GM18868 (cell line): Measurements from ENCODE around the gene MPPE1.
"Not testable (repeated sequence)": the region's sequence is repeated elsewhere in the genome, so short reads cannot be mapped to it uniquely, and the experiment has no call there.

Experiments
- ATAC-seq: cut with Tn5 transposase; IDR thresholded peaks from one replicate; pipeline ENCODE4 v1.9.1; 2021; ENCODE audit warnings: mild to moderate bottlenecking, moderate library complexity; ENCODE audit not compliant: unreplicated experiment

Gene MPPE1

DNA sequence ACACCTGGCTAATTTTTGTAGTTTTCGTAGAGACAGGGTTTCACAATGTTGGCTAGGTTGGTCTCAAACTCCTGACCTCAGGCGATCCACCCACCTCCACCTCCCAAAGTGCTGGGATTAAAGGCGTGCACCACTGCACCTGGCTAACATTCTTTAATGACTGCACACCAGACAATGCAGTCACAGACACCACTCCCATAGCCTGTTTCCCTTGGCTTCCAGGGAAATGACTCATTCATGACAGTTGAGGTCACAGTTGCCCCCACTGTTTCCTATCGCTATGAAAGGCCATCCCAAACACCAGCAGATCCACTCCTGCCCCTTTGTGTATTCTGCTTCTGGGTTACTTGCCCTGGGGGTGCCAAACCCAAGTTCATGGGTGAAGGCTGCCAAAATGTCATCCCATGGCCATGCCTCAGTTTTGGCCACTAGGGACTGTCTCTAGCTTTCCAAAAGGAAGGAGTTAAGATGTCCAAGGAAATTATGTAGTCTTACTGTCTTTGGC is 48.2 kb downstream of the MPPE1 start:
- ATAC-seq = no peak

DNA sequence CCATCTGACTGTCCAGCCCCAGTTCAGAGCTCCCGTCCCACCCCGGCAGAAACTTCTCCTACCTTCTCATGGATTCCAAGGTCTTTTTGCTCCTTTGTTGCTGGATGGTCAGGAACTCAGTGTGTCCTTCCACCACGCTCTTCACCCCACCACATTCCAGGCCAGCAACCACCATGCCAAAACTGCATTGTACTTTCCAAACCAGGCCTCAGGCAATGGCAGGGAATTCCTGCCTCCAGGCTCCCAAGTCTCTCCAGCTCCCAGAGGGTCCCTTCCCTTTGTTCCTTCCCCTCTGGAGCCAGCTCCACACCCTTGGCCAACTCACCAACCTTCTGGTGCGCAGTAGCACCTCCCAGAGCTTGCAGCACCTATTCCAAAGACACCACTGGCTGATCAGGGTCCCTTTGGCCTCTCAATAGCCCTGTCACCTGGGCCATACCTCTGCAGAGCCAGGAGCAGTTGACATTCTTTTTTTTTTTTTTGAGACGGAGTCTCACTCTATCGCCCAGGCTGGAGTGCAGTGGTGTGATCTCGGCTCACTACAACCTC is 48.8 kb downstream of the MPPE1 start:
- ATAC-seq = no peak

DNA sequence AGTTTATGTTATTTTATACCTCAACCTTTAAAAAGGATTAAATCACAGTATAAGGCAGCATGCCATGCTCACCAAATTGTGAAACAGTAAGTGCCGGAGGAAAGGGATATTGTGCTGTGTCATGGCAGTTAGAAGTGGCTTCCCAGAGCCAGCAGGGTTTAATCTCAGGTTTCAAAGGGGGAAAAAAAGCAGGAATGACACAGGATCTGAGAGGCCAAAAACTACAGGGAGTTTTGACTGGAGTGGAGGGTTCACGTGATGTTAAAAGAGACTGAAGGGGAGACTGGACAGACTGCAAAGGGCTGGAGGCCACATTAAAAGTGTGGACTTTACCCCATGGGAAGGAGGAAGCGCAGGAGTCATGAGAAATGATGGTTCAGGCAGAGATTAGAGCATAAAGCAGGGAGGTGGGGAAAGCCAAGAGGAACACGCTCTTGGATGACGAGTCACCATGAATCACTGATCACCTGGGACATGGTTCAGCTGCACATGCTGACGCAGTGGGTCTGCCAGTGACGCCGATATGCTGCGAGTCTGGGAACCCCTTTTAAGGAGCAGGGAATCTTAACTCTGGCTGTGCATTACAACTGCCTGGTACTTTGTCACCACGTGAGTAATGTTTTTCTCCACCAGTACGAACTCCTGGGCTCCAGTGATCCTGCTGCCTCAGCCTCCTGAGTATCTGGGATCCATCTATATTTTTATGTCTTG is 50.8 kb downstream of the MPPE1 start:
- ATAC-seq = no peak

DNA sequence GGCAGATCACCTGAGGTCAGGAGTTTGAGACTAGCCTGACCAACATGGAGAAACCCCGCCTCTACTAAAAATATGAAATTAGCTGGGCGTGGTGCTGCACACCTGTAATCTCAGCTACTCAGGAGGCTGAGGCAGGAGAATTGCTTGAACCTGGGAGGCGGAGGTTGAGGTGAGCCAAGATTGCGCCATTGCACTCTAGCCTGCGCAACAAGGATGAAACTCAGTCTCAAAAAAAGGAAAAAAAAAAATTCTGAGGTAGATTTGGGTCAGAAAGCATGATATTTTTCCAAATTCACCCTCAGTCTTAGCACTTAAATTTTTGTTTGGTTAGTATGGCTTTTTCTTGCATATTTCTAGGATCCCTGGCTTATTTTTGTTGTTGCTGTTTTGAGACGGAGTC is 53.6 kb downstream of the MPPE1 start:
- ATAC-seq = not testable (repeated sequence)

DNA sequence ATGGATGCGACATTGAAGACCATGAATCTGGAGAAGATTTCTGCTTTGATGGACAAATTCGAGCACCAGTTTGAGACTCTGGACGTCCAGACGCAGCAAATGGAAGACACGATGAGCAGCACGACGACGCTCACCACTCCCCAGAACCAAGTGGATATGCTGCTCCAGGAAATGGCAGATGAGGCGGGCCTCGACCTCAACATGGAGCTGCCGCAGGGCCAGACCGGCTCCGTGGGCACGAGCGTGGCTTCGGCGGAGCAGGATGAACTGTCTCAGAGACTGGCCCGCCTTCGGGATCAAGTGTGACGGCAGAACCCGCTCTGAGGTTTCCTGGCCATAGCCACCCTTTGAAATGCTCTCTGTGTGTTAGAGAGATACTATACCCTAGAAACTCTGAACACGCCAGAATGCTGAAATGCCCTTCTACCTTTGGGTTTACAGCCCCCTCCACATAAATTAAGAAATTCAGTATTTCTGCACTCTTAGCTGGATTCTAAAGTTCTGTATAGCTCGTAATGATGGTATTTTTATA is 56.2 kb downstream of the MPPE1 start:
- ATAC-seq = no peak

DNA sequence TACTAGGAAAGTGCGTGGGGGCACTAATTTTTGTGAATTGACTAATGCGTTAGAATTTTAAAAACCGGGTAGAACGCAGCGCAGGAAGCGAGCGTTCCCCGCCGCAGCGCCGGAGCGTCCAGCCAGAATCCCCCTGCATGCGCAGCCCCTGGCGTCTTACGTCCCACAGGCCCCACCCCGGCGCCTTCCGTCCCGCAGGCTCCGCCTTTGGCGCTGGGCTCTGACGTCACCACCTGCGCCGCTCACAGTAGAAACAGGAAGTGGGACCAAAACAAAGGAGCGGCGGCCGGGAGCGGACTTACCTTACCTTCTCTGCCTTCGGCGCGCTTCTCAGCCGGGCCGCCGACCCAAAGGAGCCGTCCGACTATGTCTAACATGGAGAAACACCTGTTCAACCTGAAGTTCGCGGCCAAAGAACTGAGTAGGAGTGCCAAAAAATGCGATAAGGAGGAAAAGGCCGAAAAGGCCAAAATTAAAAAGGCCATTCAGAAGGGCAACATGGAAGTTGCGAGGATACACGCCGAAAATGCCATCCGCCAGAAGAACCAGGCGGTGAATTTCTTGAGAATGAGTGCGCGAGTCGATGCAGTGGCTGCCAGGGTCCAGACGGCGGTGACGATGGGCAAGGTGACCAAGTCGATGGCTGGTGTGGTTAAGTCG is 56.8 kb downstream of the MPPE1 start, which contains the start of gene CHMP1B:
Gene CHMP1B (plus strand): TSS at position 268 of the 660 bp plus-strand sequence. CDS start 99 bp downstream, at position 367.
- ATAC-seq = peak; percentile 97

DNA sequence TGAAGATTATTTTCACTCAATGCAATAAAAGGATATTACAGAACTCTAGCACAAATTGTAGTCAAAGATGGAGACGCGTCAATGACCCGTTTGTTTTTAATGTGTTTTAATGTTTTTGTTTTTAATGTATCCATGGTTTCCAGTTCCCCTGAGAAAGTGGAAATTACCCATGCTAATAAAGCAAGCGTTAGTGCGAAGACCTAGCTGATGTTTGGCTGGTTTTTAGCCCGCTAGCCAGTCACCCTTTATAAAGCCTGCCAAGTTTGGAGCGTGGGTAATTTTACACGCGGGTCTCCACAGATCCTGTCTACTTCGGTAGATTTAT is 57.3 kb downstream of the MPPE1 start:
- peak; percentile 29 for ATAC-seq

DNA sequence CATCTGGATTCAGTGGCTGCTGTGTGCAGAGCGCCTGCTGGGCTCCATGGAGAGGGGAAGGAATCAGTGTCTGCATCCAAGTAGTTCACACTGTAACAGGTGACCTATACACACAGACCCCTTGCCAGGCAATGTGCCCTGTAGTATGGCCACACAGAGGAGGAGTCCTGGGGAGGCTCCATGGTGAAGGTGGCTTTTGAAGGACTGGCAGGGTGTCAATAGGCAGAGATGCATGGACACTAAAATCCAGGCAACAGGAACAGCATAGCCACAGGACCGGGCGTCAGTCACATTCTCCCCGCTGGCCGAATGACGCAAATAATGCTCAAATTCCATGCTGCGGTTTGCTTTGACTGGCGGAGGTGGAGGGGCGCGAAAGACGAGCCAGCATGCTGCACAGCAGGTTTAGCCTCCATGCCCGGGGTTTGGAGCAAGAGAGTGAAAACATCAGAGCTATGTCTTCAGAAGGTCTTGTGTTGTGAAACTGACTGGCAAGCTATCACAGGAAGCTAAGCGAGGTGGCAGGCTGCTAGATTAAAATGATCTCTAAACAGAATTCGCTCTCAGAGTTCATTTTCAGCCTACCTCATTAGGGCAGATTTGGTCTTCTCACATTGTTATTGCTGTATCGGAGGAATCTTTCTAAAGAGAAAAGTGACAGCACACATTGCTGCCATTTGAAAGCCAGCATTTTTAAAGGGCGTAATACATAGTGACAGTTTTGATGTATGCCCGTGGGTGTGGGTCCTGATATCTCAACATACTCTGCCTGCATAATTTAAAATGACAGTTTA is 58.1 kb downstream of the MPPE1 start:
- ATAC-seq = no peak

DNA sequence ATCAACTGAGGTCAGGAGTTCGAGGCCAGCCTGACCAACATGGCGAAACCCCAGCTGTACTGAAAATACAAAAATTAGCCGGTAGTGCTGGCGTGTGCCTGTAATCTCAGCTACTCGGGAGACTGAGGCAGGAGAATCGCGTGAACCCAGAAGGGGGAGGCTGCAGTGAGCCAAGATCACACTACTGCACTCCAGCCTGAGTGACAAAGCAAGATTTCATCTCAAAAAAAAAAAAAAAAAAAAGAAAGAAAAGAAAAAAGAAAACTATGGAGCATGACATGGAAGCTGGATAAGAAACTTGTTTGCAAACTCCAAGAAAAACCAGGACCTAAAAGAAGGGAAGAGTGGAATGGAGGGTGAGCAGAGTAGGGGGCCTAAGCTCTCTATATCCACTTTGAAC is 58.8 kb downstream of the MPPE1 start:
- no peak for ATAC-seq

DNA sequence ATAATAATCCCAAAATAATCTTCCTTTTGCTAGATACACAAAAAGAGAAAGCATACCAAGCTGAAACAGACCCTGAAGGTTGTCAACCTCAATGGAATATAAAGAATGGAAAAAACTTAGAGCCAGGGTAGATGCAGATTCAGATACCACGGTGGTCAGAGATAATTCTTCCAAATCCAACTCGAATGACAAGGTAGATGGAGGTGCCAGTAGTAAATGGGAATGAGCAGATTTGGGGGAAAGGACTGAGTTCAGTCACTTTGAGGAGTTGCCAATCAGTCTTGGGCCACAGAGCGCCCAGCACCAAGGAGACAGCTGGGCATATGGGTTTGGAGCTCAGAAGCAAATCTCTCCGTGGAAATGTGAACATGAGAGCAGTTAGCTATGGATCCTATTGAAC is 60.3 kb downstream of the MPPE1 start:
- ATAC-seq = no peak

DNA sequence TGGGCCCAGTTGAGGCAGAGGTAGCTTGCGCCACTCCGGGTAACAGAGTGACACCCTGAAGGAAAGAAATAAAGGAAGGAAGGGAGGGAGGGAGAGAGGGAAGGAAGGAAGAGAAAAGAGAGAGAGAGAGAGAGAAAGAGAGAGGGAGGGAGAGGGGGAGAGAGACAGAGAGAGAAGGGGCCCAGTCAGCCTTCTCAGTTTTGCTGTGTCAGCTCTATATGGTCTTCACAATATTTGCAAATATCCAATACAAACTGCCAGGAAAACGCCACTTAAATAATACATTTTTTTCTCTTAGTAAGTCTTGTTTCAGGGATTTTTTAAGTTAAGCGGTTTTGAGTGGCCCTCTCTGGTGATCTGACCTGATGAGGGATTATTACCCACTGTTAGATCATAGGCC is 62.5 kb downstream of the MPPE1 start:
- no peak for ATAC-seq

DNA sequence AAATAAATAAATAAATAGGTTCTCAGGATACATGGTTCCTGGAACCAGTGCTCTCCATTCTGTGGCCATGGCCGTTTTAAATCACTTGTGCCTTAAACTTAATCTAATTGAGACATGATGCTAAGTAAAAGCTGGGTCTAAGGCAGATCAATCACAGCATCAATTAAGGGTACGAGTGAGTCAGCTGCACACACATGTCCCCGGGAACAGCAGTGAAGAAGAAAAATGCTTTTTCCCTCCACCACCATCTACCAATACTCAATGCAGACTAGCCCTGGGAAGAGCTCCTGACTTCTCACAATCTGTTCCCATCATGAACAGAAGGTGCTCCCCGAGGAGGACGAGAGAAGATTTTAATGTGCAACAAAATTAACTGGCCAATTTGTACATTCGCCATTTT is 63.7 kb downstream of the MPPE1 start:
- ATAC-seq = no peak

DNA sequence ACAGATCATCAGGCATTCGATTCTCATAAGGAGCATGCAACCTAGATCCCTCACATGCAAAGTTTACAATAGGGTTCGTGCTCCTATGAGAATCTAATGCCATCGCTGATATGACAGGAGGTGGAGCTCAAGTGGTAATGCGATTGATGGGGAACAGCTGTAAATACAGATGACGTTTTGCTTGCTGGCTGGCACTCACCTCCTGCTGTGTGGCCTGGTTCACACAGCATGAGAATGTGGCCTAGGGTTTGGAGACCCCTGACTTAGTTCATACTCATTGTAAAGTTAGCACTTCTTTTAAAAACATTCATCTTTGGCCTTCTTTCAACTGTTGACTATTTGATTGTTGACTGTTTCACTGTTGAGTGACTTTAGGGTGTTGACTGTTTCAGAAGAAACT is 65.6 kb downstream of the MPPE1 start:
- no peak for ATAC-seq

DNA sequence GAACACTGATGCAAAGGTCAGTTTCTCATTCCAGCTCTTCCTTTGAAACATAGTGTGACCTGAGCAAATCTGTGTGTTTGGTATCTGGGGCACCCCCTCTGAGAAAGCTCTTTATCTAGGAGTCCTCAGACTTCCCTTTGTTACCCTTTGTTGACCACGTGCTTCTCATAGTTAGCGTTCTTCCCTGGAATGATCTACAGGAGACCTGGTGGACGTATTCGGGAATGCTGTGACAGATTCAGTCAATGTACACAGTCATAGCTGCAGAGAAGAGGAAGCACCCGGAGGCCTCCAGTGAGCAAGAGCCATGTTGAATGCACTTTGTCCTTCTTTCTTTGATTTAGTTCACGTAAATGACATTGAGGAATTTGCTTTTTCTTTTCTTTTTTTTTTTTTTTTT is 67.6 kb downstream of the MPPE1 start:
- ATAC-seq = no peak

DNA sequence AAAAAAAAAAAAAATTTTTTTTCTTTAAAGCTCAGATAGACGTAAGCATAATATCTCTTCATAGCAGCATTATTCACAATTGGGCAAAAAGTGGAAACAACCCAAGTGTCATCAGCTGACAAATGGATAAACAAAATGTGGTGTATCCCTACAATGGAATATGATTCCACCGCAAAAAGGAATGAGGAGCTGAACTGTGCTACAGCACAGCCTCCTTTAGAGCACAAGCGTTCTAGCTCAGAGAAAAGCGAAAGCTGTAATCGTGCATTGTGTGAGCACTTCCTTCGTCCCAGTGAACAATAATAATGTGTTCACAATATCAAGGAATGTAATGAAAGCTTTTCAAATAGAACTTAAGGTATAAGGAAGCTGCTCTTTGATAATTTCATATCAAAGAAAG is 68.6 kb downstream of the MPPE1 start:
- ATAC-seq = no peak

DNA sequence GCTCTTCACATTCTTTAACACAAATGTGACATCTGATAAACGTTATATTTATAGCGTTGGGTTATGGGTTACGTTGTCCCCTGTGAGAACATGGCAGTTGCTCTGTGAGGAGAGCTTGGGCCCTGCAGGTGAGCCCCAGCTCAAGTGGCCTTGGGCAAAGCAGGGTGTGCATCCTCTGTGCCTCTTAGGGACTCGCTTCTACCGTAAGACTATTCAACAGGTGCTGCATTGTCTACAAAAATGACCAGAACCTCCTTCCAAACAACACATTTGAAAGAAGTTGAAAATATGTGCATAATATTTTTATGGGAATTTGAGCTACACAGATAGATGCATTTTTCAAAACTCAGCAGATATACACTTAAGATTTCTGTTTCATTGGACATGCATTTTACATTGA is 73.3 kb downstream of the MPPE1 start:
- ATAC-seq = no peak
